ENCODE results near the gene PNMA6F. TPM values are rescaled to one million over a fixed set of nuclear protein-coding genes. Genes with fewer than 3 reads are reported as not detected.

The PNMA6F gene
- total and polyA plus RNA-seq, 5 donors from 2014 or later: not detected

DNA sequence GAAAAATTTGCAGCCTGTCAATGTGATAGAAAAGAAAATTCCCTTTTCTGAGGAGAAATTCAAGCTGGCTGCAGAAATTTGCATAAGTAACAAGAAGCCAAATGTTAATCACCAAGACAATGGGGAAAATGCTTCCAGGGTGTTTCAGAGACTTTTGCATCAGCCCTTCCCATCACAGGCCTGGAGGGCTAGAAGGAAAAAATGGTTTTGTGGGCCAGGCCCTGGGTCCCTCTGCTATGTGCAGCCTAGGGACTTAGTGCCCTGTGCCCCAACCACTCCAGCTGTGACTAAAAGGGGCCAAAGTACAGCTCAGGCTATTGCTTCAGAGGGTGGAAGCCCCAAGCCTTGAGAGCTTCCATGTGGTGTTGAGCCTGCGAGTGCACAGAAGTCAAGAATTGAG is 36.3 kb upstream of the PNMA6F start:
- Mint-ChIP-seq H3K36me3 (no peaks in the 10 kb centered on the region), H3K27me3 (no peaks in the 10 kb centered on the region), H3K9me3 (peaks cover 0 to 20% (median 3%) of the 10 kb centered on the region in 7 donors), H3K4me3 (no peak overlapping the region), H3K27ac (no peak overlapping the region), H3K4me1 (peaks cover 0 to 2% (median 0%) of the 10 kb centered on the region in 4 donors)
- Histone ChIP-seq H3K36me3 (ENCODE audit: control insufficient read depth, insufficient read depth, low read length) (no peaks in the 10 kb centered on the region), H3K4me1 (ENCODE audit: control insufficient read depth, insufficient read depth, low read length, poor library complexity, severe bottlenecking) (no peaks in the 10 kb centered on the region), H3K27ac (ENCODE audit: insufficient read depth, low read length, poor library complexity, severe bottlenecking) (no peak overlapping the region), H3K4me3 (ENCODE audit: low read depth, low read length) (no peak overlapping the region), H3K9me3 (ENCODE audit: control insufficient read depth in 2 of 2, low read length in 2 of 2) (no peaks in the 10 kb centered on the region), H3K27me3 (ENCODE audit: control insufficient read depth, insufficient read depth, low read length) (no peaks in the 10 kb centered on the region)
- ATAC-seq (ENCODE audit: low read depth in 2 of 2) (no peak), DNase-seq (no peak)

DNA sequence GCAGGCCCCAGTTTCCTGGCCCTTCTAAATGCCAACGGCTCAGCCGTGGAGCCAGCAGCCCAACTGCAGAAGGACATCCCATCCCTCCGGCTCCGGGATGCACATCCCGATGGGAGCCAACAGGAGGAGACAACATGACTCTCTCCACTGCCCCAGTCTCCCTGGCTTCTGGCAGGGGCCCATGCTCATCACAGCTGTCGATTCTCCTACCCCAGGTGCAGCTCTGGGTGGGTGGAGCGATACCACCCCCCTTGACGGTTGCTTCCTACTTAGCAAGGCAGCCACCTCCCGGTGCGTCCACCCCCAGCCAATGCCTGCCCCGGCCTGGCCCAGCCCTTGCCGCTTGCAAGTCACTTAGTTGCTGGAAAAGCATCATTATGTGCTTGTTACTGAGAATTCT is 31.8 kb upstream of the PNMA6F start:
- Histone ChIP-seq H3K36me3 (ENCODE audit: control insufficient read depth, insufficient read depth, low read length) (peaks cover 14% of the 10 kb centered on the region), H3K27me3 (ENCODE audit: control insufficient read depth, insufficient read depth, low read length) (no peaks in the 10 kb centered on the region), H3K27ac (ENCODE audit: insufficient read depth, low read length, poor library complexity, severe bottlenecking) (no peak overlapping the region), H3K9me3 (ENCODE audit: control insufficient read depth in 2 of 2, low read length in 2 of 2) (no peaks in the 10 kb centered on the region), H3K4me3 (ENCODE audit: low read depth, low read length) (no peak overlapping the region), H3K4me1 (ENCODE audit: control insufficient read depth, insufficient read depth, low read length, poor library complexity, severe bottlenecking) (no peaks in the 10 kb centered on the region)
- ATAC-seq (ENCODE audit: low read depth in 2 of 2): no peak
- H3K4me1 Mint-ChIP-seq: peaks cover 0 to 11% (median 2%) of the 10 kb centered on the region in 4 donors
- H3K27me3 Mint-ChIP-seq: no peaks in the 10 kb centered on the region
- peaks cover 12% of the 10 kb centered on the region for H3K36me3 Mint-ChIP-seq
- H3K9me3 Mint-ChIP-seq: peaks cover 0 to 8% (median 0%) of the 10 kb centered on the region in 7 donors
- H3K4me3 Mint-ChIP-seq: no peak overlapping the region
- H3K27ac Mint-ChIP-seq: no peak overlapping the region
- no peak for DNase-seq

DNA sequence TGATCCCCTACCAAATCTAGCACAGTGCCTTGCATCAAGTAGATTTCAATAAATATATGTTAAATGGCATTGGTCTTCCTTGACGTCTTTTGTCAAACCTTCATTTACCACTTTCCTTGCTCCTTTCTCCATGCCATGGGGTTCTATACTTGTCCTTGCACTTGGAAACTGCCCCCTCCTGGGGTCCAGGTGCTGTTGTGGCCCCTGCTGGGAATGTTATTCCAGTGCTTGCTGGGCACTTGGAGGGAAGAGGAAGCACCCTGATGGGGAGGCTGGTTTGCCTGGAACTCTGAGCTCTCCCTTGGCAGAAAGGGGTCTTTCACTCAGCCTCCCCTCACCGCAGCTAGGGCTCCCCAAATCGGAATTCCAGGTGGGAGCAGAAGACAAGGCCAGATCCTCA is 31.3 kb upstream of the PNMA6F start:
- Histone ChIP-seq H3K27ac (ENCODE audit: insufficient read depth, low read length, poor library complexity, severe bottlenecking) (no peak overlapping the region), H3K4me1 (ENCODE audit: control insufficient read depth, insufficient read depth, low read length, poor library complexity, severe bottlenecking) (no peaks in the 10 kb centered on the region), H3K4me3 (ENCODE audit: low read depth, low read length) (no peak overlapping the region), H3K36me3 (ENCODE audit: control insufficient read depth, insufficient read depth, low read length) (peaks cover 18% of the 10 kb centered on the region), H3K27me3 (ENCODE audit: control insufficient read depth, insufficient read depth, low read length) (no peaks in the 10 kb centered on the region), H3K9me3 (ENCODE audit: control insufficient read depth in 2 of 2, low read length in 2 of 2) (no peaks in the 10 kb centered on the region)
- no peak overlapping the region for H3K4me3 Mint-ChIP-seq
- DNase-seq (no peak), ATAC-seq (ENCODE audit: low read depth in 2 of 2) (no peak)
- peaks cover 0 to 11% (median 2%) of the 10 kb centered on the region in 4 donors for H3K4me1 Mint-ChIP-seq
- H3K27ac Mint-ChIP-seq: no peak overlapping the region
- peaks cover 0 to 5% (median 0%) of the 10 kb centered on the region in 7 donors for H3K9me3 Mint-ChIP-seq
- H3K27me3 Mint-ChIP-seq: no peaks in the 10 kb centered on the region
- H3K36me3 Mint-ChIP-seq: peaks cover 15% of the 10 kb centered on the region

DNA sequence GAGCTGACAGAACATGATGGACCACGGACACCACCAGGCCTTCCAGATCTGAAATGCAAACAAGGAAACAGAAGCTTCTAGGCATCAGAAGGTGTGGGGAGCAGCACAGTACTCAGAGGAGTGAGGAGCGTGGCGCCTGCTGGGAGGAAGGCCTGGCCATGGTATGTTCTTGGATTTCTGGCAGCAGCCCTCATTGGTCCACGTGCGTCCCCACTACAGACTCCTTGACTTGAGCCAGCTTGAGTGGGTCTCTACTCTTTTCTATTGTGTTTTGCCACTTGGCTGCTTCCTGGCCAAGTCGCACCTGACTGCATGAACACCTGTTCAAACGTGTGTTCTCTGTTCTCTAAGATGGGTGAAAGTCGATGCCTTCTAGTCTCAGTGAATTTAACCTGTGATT is 30.4 kb upstream of the PNMA6F start:
- no peak overlapping the region for H3K27ac ChIP-seq (ENCODE audit: insufficient read depth, low read length, poor library complexity, severe bottlenecking)
- DNase-seq (no peak), ATAC-seq (ENCODE audit: low read depth in 2 of 2) (no peak)
- Mint-ChIP-seq H3K36me3 (peaks cover 17% of the 10 kb centered on the region), H3K4me1 (peaks cover 0 to 11% (median 2%) of the 10 kb centered on the region in 4 donors), H3K27ac (peak overlapping the region in 2 of 3 donors; percentile 19 to 91), H3K27me3 (no peaks in the 10 kb centered on the region), H3K9me3 (peaks cover 0 to 1% (median 0%) of the 10 kb centered on the region in 7 donors), H3K4me3 (no peak overlapping the region)
- no peak overlapping the region for H3K4me3 ChIP-seq (ENCODE audit: low read depth, low read length)
- H3K36me3 ChIP-seq (ENCODE audit: control insufficient read depth, insufficient read depth, low read length): peaks cover 21% of the 10 kb centered on the region
- H3K9me3 ChIP-seq (ENCODE audit: control insufficient read depth in 2 of 2, low read length in 2 of 2): no peaks in the 10 kb centered on the region
- H3K4me1 ChIP-seq (ENCODE audit: control insufficient read depth, insufficient read depth, low read length, poor library complexity, severe bottlenecking): no peaks in the 10 kb centered on the region
- H3K27me3 ChIP-seq (ENCODE audit: control insufficient read depth, insufficient read depth, low read length): no peaks in the 10 kb centered on the region

DNA sequence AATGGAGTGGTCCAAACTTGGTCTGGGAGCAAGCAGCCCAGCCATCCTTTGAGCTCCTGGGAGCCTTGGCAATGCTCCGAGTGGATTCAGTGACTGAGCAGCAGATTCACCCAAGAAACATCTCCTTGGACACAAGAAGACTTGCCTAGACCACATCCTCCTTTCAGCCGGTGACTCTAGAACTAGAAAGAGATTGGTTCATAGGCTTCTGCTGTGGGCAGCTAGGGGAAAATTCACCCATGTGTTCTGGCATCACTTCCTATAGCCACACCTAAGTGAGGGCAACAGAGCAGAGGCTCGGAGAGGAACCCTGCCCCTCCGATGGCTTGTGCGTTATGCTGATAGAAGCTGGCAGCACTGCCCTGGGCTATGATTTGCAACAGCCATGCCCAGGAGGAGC is 28.4 kb upstream of the PNMA6F start:
- no peak for ATAC-seq (ENCODE audit: low read depth in 2 of 2)
- Mint-ChIP-seq H3K27ac (peak overlapping the region in 1 of 3 donors; percentile 43), H3K9me3 (no peaks in the 10 kb centered on the region), H3K36me3 (peaks cover 18% of the 10 kb centered on the region), H3K4me3 (no peak overlapping the region), H3K27me3 (no peaks in the 10 kb centered on the region), H3K4me1 (peaks cover 0 to 17% (median 2%) of the 10 kb centered on the region in 4 donors)
- no peaks in the 10 kb centered on the region for H3K9me3 ChIP-seq (ENCODE audit: control insufficient read depth in 2 of 2, low read length in 2 of 2)
- no peak overlapping the region for H3K4me3 ChIP-seq (ENCODE audit: low read depth, low read length)
- no peaks in the 10 kb centered on the region for H3K4me1 ChIP-seq (ENCODE audit: control insufficient read depth, insufficient read depth, low read length, poor library complexity, severe bottlenecking)
- H3K27ac ChIP-seq (ENCODE audit: insufficient read depth, low read length, poor library complexity, severe bottlenecking): no peak overlapping the region
- no peaks in the 10 kb centered on the region for H3K27me3 ChIP-seq (ENCODE audit: control insufficient read depth, insufficient read depth, low read length)
- peaks cover 37% of the 10 kb centered on the region for H3K36me3 ChIP-seq (ENCODE audit: control insufficient read depth, insufficient read depth, low read length)
- no peak for DNase-seq

DNA sequence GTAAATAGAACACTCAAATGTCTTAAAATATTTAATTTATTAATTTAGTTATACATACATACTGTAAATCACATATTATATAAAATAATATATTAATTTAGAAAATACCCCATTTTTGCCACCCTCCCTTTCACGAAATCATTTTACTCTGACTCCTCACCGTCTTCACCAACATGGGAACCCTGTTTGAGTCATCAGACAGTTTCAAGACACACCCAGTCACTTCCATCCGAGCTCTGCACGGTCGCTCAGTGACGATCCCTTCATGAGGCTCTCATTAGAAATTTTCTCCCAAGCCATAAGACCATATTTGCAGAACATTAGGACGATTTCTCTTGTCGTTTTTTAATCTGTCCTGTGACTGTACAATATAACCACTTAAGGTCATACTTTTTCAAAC is 26.9 kb upstream of the PNMA6F start:
- DNase-seq (no peak), ATAC-seq (ENCODE audit: low read depth in 2 of 2) (no peak)
- no peaks in the 10 kb centered on the region for H3K27me3 Mint-ChIP-seq
- peaks cover 20% of the 10 kb centered on the region for H3K36me3 Mint-ChIP-seq
- H3K27ac Mint-ChIP-seq: no peak overlapping the region
- Histone ChIP-seq H3K9me3 (ENCODE audit: control insufficient read depth in 2 of 2, low read length in 2 of 2) (no peaks in the 10 kb centered on the region), H3K27ac (ENCODE audit: insufficient read depth, low read length, poor library complexity, severe bottlenecking) (no peak overlapping the region), H3K4me1 (ENCODE audit: control insufficient read depth, insufficient read depth, low read length, poor library complexity, severe bottlenecking) (peaks cover 7% of the 10 kb centered on the region), H3K27me3 (ENCODE audit: control insufficient read depth, insufficient read depth, low read length) (no peaks in the 10 kb centered on the region), H3K36me3 (ENCODE audit: control insufficient read depth, insufficient read depth, low read length) (peaks cover 48% of the 10 kb centered on the region), H3K4me3 (ENCODE audit: low read depth, low read length) (no peak overlapping the region)
- peaks cover 0 to 28% (median 10%) of the 10 kb centered on the region in 4 donors for H3K4me1 Mint-ChIP-seq
- peak overlapping the region in 1 of 4 donors; percentile 42 for H3K4me3 Mint-ChIP-seq
- no peaks in the 10 kb centered on the region for H3K9me3 Mint-ChIP-seq

DNA sequence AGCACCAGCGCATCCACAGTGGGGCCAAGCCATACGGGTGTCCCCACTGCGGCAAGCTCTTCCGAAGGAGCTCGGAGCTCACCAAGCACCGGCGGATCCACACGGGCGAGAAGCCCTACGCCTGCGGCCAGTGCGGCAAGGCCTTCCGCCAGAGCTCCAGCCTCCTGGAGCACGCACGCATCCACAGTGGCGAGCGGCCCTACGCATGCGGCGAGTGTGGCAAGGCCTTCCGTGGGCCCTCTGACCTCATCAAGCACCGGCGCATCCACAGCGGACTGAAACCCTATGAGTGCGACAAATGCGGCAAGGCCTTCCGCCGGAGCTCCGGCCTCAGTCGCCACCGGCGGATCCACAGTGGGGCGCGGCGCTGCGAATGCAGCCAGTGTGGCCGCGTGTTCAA is 26.0 kb upstream of the PNMA6F start:
- no peaks in the 10 kb centered on the region for H3K9me3 ChIP-seq (ENCODE audit: control insufficient read depth in 2 of 2, low read length in 2 of 2)
- H3K4me3 Mint-ChIP-seq: no peak overlapping the region
- ATAC-seq (ENCODE audit: low read depth in 2 of 2): no peak
- no peak overlapping the region for H3K4me3 ChIP-seq (ENCODE audit: low read depth, low read length)
- H3K27ac Mint-ChIP-seq: no peak overlapping the region
- peaks cover 48% of the 10 kb centered on the region for H3K36me3 ChIP-seq (ENCODE audit: control insufficient read depth, insufficient read depth, low read length)
- H3K27ac ChIP-seq (ENCODE audit: insufficient read depth, low read length, poor library complexity, severe bottlenecking): no peak overlapping the region
- DNase-seq: no peak
- no peaks in the 10 kb centered on the region for H3K9me3 Mint-ChIP-seq
- no peaks in the 10 kb centered on the region for H3K27me3 ChIP-seq (ENCODE audit: control insufficient read depth, insufficient read depth, low read length)
- H3K4me1 Mint-ChIP-seq: peaks cover 0 to 36% (median 17%) of the 10 kb centered on the region in 4 donors
- H3K27me3 Mint-ChIP-seq: no peaks in the 10 kb centered on the region
- peaks cover 15% of the 10 kb centered on the region for H3K4me1 ChIP-seq (ENCODE audit: control insufficient read depth, insufficient read depth, low read length, poor library complexity, severe bottlenecking)
- H3K36me3 Mint-ChIP-seq: peaks cover 19% of the 10 kb centered on the region

DNA sequence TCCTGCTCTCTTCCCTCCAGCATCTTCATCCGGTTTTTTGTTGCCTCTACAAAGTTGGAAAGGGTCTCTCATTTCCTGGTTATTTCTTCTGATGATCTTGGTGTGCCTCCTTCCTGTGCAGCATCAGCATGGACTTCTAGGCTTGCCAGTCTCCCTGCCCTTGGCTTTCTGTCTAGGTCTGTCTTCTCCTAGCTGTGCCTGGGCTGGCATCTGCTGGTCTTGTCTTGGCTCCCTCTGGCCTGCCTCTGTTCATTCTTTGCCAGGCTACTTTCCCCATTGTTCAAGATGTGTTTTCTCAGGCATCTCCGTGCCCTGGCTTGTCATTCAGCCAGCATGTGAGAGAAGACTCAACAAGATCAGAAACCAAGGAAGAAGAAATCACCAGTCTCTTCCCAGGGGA is 22.1 kb upstream of the PNMA6F start:
- H3K9me3 ChIP-seq (ENCODE audit: control insufficient read depth in 2 of 2, low read length in 2 of 2): no peaks in the 10 kb centered on the region
- peaks cover 26% of the 10 kb centered on the region for H3K36me3 Mint-ChIP-seq

More for the DNA sequence above, 22.1 kb upstream of the PNMA6F start:
- H3K27me3 ChIP-seq (ENCODE audit: control insufficient read depth, insufficient read depth, low read length): no peaks in the 10 kb centered on the region
- Mint-ChIP-seq H3K27me3 (no peaks in the 10 kb centered on the region), H3K4me1 (peaks cover 8 to 62% (median 42%) of the 10 kb centered on the region in 4 donors), H3K27ac (peak overlapping the region; percentile 47 to 91 (median 89)), H3K9me3 (peaks cover 0 to 2% (median 0%) of the 10 kb centered on the region in 7 donors), H3K4me3 (peak overlapping the region in 3 of 4 donors; percentile 35 to 65 (median 39))
- peak overlapping the region; percentile 41 for H3K4me3 ChIP-seq (ENCODE audit: low read depth, low read length)
- H3K36me3 ChIP-seq (ENCODE audit: control insufficient read depth, insufficient read depth, low read length): peaks cover 44% of the 10 kb centered on the region
- no peak for ATAC-seq (ENCODE audit: low read depth in 2 of 2)
- no peak for DNase-seq
- H3K27ac ChIP-seq (ENCODE audit: insufficient read depth, low read length, poor library complexity, severe bottlenecking): peak overlapping the region; percentile 14
- peaks cover 19% of the 10 kb centered on the region for H3K4me1 ChIP-seq (ENCODE audit: control insufficient read depth, insufficient read depth, low read length, poor library complexity, severe bottlenecking)
